NCI-H2196 (cell line): Measurements from ENCODE around the gene GPHA2.
"Not testable (repeated sequence)": the region's sequence is repeated elsewhere in the genome, so short reads cannot be mapped to it uniquely, and the experiment has no call there.

Source experiments
- DNase-seq: peaks from one replicate; lab custom pipeline; 2025; ENCODE audit not compliant: unreplicated experiment; lab: John Stamatoyannopoulos, UW

Gene GPHA2, protein sequence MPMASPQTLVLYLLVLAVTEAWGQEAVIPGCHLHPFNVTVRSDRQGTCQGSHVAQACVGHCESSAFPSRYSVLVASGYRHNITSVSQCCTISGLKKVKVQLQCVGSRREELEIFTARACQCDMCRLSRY

GRCh38 chr11:64935359-64936081 is at the start of gene GPHA2:
TSS of gene GPHA2 (minus strand) at chr11:64935893. CDS start at chr11:64935460, 433 bp downstream.
- DNase-seq = peak; percentile 5

- DNase-seq = not testable (repeated sequence)
Measured at GRCh38 chr11:64983339-64983738, 47.6 kb upstream of the GPHA2 start.

DNA sequence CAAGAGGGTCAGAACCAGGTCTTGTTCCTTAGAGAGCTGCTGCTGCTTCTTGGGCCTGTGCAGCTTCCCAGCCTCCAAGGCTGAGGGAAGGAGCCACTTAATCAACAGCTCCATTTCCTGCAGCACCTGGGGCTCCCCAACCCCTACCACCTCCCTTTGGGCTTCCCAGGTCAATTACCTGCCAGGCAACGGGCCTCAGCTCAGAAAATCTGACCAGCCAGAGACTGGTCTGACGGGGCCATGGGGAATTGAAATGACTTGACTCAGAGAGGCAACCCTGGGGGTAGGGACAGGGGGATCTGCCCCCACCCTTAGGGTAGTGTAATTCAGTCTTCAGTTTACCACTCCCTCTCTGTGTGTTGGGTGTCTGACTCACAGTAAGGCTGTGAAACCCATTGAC is 41.0 kb upstream of the GPHA2 start:
- DNase-seq = no peak

DNA sequence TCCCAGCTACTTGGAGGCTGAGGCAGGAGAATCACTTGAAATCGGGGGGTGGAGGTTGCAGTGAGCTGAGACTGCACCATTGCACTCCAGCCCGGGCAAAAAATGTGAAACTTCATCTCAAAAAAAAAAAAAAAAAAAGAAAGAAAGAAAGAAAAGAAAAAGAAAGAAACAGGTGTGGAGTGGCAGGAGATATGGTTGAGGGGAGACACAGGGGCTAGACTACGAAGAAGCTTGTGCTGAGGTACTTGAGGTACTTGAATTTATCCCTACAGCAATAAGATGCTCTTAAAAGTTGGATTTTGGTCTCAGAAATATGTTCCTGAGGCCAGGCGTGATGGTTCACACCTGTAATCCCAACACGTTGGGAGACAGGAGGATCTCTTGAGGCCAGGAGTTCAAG is 38.4 kb upstream of the GPHA2 start:
- no peak for DNase-seq

GRCh38 chr11:64971421-64972233 is 35.9 kb upstream of the GPHA2 start, which contains the start of gene MAJIN:
TSS of gene MAJIN (minus strand) at chr11:64972108. CDS start at chr11:64959405, 12,703 bp downstream.
- DNase-seq = no peak

GRCh38 chr11:64970731-64971151 is 35.0 kb upstream of the GPHA2 start:
- no peak for DNase-seq

DNA sequence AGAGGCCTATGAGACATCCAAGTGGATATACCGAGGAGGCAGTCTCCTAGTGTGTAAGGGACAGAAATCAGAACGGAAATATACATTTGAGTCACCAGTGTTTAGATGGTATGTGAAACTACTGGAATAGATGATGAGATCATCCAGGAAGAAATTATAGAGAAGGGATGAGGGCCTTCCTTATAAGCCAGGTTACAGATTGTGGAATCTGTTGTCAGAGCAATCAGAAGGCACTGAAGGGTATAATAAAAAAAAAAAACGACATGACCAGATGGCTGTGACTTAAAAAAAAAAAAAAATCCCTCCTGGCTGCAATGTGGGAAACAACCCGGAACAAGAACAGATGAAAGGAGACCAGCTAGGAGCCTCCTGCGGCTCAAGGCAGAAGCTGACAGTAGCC is 33.5 kb upstream of the GPHA2 start:
- no peak for DNase-seq

GRCh38 chr11:64967375-64967774 is 31.7 kb upstream of the GPHA2 start:
- no peak for DNase-seq

GRCh38 chr11:64963072-64963631 is 27.5 kb upstream of the GPHA2 start:
- no peak for DNase-seq

DNA sequence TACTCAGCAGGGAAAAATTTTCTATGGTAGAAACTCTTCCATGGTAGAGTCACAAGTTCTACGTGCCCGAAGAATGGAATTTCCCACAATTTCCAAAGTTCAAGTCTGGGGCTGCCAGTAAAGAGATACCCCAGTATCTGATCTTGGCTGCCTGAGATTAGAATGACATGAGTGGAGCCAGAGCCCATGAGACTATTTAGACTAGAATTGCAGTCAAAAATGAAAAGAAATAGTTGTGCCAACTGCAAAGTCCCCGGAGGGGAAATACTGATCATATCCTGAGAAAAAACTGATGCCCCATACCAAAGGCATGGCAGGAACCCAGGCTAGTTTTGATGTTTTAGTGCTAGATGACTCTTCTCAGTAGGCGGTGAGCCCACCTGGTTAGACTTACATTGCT is 25.0 kb upstream of the GPHA2 start:
- DNase-seq = no peak

DNA sequence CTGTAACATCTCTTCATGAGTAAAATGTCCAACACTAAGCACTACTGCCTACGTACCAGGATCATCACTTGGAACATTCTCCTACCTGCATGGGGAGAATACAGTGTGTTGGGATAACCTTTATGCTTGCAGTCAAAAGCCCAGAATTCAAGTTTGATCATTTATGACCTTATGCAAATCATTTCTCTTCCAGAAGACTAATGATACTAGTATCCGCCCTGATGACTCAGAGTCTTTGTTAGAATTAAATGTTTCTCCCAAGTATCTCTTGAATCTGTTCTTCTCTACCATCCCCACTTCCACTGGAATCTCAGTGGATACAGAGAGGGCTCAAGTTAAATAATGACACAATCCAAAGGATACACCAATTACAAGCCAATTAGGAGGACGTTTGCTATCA is 23.8 kb upstream of the GPHA2 start:
- DNase-seq = no peak

DNA sequence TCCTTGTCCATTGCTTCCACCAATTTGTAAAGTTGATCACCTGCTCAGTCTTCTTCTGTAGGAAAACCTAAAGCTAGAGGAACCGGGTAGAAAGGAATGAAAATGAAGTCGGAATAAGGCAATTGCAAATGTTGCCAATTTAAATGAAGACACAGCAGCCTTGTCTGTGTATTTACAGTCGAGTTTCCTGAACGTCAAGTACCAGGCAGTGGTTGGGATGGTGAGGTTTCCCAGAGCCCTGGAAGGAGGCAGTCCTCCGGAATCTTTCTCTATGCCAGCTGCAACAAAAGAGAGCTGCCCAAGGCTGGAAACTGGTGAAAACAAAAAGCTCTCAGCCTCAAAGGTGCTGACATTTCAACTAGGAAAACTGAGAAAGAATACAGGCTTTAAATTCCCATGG is 18.5 kb upstream of the GPHA2 start:
- DNase-seq = no peak

GRCh38 chr11:64951529-64951928 is 15.8 kb upstream of the GPHA2 start:
- no peak for DNase-seq

- DNase-seq = no peak
Measured at GRCh38 chr11:64947208-64947814, 11.6 kb upstream of the GPHA2 start.

DNA sequence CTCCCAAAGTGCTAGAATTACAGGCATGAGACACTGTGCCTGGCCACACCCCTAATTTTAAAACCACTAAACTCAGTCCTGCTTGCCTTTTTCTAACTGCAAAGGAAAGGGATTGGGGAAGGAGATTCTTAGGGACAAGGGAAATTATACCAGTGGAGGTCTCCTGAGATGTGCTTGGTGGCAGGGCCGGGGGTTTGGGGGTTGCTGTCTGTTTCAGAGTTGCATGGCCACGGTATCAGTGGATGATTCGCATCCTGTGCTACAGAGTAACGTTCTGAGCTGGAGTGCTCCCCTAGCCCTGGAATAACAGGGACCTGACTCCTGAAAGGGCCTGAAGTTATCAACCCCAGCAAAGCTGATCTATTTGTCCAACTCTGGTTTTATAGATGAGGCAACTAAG is 846 bp upstream of the GPHA2 start:
- DNase-seq = no peak

DNA sequence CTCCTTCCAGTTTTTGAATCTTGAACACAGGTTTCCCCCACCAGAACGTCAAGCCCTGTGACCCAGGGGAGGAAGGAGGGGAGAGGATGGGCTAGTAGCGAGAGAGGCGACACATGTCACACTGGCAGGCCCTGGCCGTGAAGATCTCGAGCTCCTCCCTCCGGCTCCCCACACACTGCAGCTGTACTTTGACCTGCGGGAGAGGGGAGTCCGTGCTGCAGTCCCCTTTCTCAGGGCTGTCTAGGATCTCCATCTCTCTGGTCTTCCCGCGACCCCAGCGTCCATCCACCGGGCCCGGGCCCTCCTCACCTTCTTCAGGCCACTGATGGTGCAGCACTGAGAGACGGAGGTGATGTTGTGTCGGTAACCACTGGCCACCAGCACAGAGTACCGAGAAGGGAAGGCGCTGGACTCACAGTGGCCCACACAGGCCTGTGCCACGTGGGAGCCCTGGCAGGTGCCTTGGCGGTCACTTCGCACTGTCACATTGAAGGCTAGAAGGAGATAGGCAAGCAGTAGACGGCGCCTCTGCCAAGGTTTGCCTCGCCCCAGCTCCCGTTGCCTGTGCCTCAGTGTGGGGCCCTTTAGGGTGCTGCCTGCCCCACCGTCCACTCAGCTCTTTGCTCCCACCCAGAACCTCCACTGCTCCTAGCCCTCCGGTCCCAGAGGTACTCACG is 873 bp downstream of the GPHA2 start:
- DNase-seq = no peak

- no peak for DNase-seq
Measured at GRCh38 chr11:64933935-64934681, 1.6 kb downstream of the GPHA2 start.

DNA sequence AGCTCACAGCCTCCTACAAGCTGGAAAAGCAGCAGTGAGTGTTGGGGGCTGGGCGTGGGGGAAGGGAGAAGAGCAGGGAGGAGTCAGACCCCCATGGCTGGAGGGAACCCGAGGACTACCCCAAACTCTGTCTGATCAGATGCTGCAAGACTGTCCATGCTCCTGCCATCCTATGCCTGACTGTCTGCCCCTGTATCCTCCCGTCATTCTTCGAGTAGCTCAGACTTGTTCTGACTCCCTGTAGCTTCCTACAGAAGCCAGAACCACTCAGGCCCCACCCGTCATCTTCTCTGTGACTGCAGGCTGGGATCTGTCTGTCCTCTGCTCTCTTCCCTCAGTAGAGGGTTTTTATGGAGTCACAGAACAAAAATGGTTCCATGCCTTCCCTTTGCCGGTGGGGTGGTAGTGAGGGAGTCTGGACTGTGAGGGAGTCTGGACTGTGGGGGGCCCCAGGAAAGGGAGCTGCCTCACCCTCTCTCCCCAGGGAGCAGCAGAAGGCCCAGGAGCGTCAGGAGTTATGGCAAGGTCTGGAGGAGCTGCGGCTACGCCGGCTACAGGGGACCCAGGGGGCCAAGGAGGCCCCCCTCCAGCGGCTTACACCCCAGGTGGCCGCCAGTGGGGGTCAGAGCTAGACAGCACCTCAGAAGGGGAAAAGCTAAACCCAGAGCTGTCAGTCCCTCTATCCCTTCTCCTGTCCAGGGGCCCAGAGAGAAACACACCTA is 2.3 kb downstream of the GPHA2 start:
- DNase-seq = no peak

DNA sequence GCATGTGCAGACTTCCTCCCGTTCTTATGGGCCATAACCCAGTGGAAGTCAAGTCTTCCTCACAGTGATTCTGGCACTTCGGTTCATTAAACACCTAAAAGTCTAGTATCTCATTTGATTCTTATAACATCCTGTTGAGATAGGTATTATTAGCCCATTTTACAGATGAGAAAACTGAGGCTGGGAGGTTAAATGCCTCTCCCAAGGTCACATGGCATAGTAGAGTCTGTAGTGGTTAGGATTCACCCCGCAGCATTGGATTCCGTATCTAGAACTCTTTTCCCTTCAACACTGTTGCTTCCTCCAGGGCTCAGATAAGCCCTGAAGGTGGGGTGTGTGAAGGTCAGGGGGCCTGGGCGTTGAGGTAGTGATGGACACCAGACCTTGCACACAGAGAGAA is 3.4 kb downstream of the GPHA2 start:
- no peak for DNase-seq
